Fibroblast of lung (primary cell): ENCODE results near the gene XRCC2. TPM values are rescaled to one million over a fixed set of nuclear protein-coding genes. Genes with fewer than 3 reads are reported as not detected.

Source experiments
- DNase-seq, 2 donors: peaks; one replicate each; pipeline versions ENCODE4 v3.0.0 to v3.0.0-alpha.2; 2010; ENCODE audit warnings: low read depth in 2 of 2
- H2AFZ ChIP-seq: 2 replicates; pipeline ENCODE4 v1.5.1; 2012; ENCODE audit warnings: low read length, control low read depth, inconsistent platforms
- H3K27ac ChIP-seq: 2 replicates; pipeline ENCODE4 v1.5.1; 2011; ENCODE audit warnings: low read length, control low read depth; ENCODE audit not compliant: insufficient read depth
- H3K27me3 ChIP-seq: 2 replicates; pipeline ENCODE4 v1.5.1; 2011; ENCODE audit warnings: mild to moderate bottlenecking, low read length; ENCODE audit not compliant: control insufficient read depth, insufficient read depth
- H3K36me3 ChIP-seq: 2 replicates; pipeline ENCODE4 v1.5.1; 2011; ENCODE audit warnings: low read length; ENCODE audit not compliant: control insufficient read depth, insufficient read depth
- H3K4me1 ChIP-seq: 2 replicates; pipeline ENCODE4 v1.5.1; 2011; ENCODE audit warnings: low read length; ENCODE audit not compliant: control insufficient read depth, insufficient read depth; ENCODE audit errors: extremely low read depth
- H3K4me2 ChIP-seq: 2 replicates; pipeline ENCODE4 v1.5.1; 2011; ENCODE audit warnings: low read length, control low read depth; ENCODE audit not compliant: insufficient read depth; ENCODE audit errors: extremely low read depth
- H3K4me3 ChIP-seq, 4 experiments: fragments of 200-600 bp in 1 of 4; sonication (generic) in 1 of 4; replicated peaks in 1 of 4; 2 replicates each; pipeline ENCODE4 v1.5.1; 2011 to 2016; ENCODE audit warnings: low read length in 4 of 4, low read depth in 3 of 4, mild to moderate bottlenecking in 3 of 4, control low read depth in 2 of 4, inconsistent platforms in 1 of 4, mixed read lengths in 1 of 4; ENCODE audit not compliant: insufficient read depth in 1 of 4; ENCODE audit errors: control extremely low read depth in 1 of 4
- H3K79me2 ChIP-seq: 2 replicates; pipeline ENCODE4 v1.5.1; 2012; ENCODE audit warnings: mild to moderate bottlenecking, low read length, inconsistent platforms; ENCODE audit not compliant: control insufficient read depth, insufficient read depth
- H3K9ac ChIP-seq: 2 replicates; pipeline ENCODE4 v1.5.1; 2011; ENCODE audit warnings: mild to moderate bottlenecking, low read length, control low read depth; ENCODE audit not compliant: insufficient read depth
- H3K9me3 ChIP-seq: 2 replicates; pipeline ENCODE4 v1.5.1; 2012; ENCODE audit warnings: low read depth, low read length; ENCODE audit not compliant: control insufficient read depth, insufficient read depth
- H4K20me1 ChIP-seq: 2 replicates; pipeline ENCODE4 v1.5.1; 2011; ENCODE audit warnings: low read length; ENCODE audit not compliant: control insufficient read depth, insufficient read depth; ENCODE audit errors: extremely low read depth
- CTCF ChIP-seq, 2 donors: IDR thresholded peaks in 1 of 2; conservative IDR thresholded peaks in 1 of 2; 1 replicate in 1 of 2; 2 replicates in 1 of 2; pipeline ENCODE4 v1.5.1; 2011 to 2012; ENCODE audit warnings: low read length in 2 of 2, control low read depth in 1 of 2, inconsistent platforms in 1 of 2, low read depth in 1 of 2, mild to moderate bottlenecking in 1 of 2
- EZH2 ChIP-seq: IDR thresholded peaks from 2 replicates; pipeline ENCODE4 v1.5.1; 2012; ENCODE audit warnings: low read length, control low read depth, mild to moderate bottlenecking; ENCODE audit errors: missing control alignments
- polyA plus RNA-seq, 2 donors: library from polyadenylated mRNA; depleted of rRNA in 1 of 2; stranded (reverse) in 1 of 2; unstranded in 1 of 2; fragments of >200 nt; gene quantifications; 2 replicates each; pipeline ENCODE4 v1.2.1, GENCODE V29; 2011 to 2012; ENCODE audit warnings: missing spikeins in 1 of 2
- total RNA-seq: library from RNA; depleted of rRNA; stranded (reverse); fragments of >200 nt; gene quantifications from 2 replicates; pipeline ENCODE4 v1.2.1, GENCODE V29; 2014

The XRCC2 gene
- total and polyA plus RNA-seq, 2 donors (not counting 1 experiment from before 2014, with no cell fraction given) = 0.66 to 1.4 TPM

- H3K27me3 ChIP-seq = no peaks in the 10 kb centered on the region
- H3K9me3 ChIP-seq = no peaks in the 10 kb centered on the region
- no peaks in the 10 kb centered on the region for H3K4me1 ChIP-seq
- H2AFZ ChIP-seq = no peak overlapping the region
- H3K36me3 ChIP-seq = no peaks in the 10 kb centered on the region
- H3K27ac ChIP-seq = no peak overlapping the region
- TF ChIP-seq CTCF (conservative IDR thresholded peaks at IDR 0.05 in 1 of 2, IDR thresholded peaks at IDR 0.05 in 1 of 2; ENCODE audit: low read depth in 1 of 2, low read length in 2 of 2) (no peak), EZH2 (no peak)
- no peaks in the 10 kb centered on the region for H4K20me1 ChIP-seq
- no peak overlapping the region for H3K9ac ChIP-seq
- DNase-seq = no peak
- H3K79me2 ChIP-seq = no peaks in the 10 kb centered on the region
- H3K4me2 ChIP-seq = no peak overlapping the region
- no peak overlapping the region for H3K4me3 ChIP-seq
These were observed 31.9 kb downstream of the XRCC2 start for GRCh38 chr7:152643979-152644559.

DNA sequence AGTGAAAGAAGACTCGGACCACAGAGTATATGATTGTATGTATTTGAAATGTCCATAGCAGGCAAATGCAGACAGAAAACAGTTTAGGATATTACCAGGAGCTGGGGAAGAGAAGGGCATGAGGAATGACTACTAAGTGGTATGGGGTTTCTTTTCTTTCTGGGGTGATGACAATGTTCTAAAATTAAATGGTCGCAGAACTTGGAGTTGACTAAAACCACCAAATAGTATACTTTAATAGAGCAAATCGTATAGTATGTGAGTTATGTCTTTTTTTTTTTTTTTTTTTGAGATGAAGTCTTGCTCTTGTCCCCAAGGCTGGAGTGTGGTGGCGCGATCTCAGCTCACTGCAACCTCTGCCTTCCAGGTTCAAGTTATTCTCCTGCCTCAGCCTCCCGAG is 34.6 kb downstream of the XRCC2 start:
- Histone ChIP-seq H4K20me1 (no peaks in the 10 kb centered on the region), H3K4me2 (no peak overlapping the region), H3K79me2 (no peaks in the 10 kb centered on the region), H3K4me1 (no peaks in the 10 kb centered on the region), H3K9me3 (no peaks in the 10 kb centered on the region), H3K36me3 (no peaks in the 10 kb centered on the region), H2AFZ (no peak overlapping the region), H3K27me3 (no peaks in the 10 kb centered on the region), H3K27ac (no peak overlapping the region), H3K4me3 (no peak overlapping the region), H3K9ac (no peak overlapping the region)
- no peak for DNase-seq
- TF ChIP-seq EZH2 (no peak), CTCF (conservative IDR thresholded peaks at IDR 0.05 in 1 of 2, IDR thresholded peaks at IDR 0.05 in 1 of 2; ENCODE audit: low read depth in 1 of 2, low read length in 2 of 2) (no peak)

DNA sequence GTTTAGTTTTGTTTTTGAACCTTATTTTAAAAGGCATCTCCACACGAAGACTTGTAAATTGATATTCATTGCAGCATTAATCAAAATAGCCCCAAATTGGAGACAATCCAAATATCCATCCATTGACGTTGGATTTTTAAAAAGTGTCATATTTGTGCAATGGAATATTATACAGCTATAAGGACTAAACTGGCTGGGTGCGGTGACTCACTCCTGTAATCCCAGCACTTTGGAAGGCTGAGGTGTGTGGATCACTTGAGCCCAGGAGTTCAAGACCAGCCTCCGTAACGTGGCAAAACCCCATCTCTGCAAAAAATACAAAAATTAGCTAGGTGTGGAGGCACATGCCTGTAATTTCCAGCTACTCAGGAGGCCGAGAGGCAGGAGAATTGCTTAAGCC is 35.1 kb downstream of the XRCC2 start:
- Histone ChIP-seq H3K79me2 (no peaks in the 10 kb centered on the region), H2AFZ (no peak overlapping the region), H3K4me1 (no peaks in the 10 kb centered on the region), H3K4me3 (no peak overlapping the region), H4K20me1 (no peaks in the 10 kb centered on the region), H3K4me2 (no peak overlapping the region), H3K27me3 (no peaks in the 10 kb centered on the region), H3K27ac (no peak overlapping the region), H3K36me3 (no peaks in the 10 kb centered on the region), H3K9ac (no peak overlapping the region), H3K9me3 (no peaks in the 10 kb centered on the region)
- no peak for DNase-seq
- no peak for TF ChIP-seq EZH2
- no peak for TF ChIP-seq CTCF (conservative IDR thresholded peaks at IDR 0.05 in 1 of 2, IDR thresholded peaks at IDR 0.05 in 1 of 2; ENCODE audit: low read depth in 1 of 2, low read length in 2 of 2)
